Tibial nerve (tissue), 3 donors: ENCODE results near the gene TTN.

Experiments used
- CTCF ChIP-seq, 5 experiments: fragments of 200-600 bp in 3 of 5; fragments of 450-650 bp in 2 of 5; sonication (generic) in 3 of 5; IDR thresholded peaks; one replicate each; pipeline ENCODE4 v1.5.1; 2016 to 2019; ENCODE audit warnings: antibody characterized with exemption in 5 of 5, mild to moderate bottlenecking in 3 of 5, moderate library complexity in 2 of 5
- POLR2A ChIP-seq, 2 donors: fragments of 450-650 bp; IDR thresholded peaks; one replicate each; pipeline ENCODE4 v1.6.1; 2017; ENCODE audit warnings: antibody characterized with exemption in 2 of 2, mild to moderate bottlenecking in 2 of 2, moderate library complexity in 2 of 2

GRCh38 chr2:178825183-178825582 lies 18.0 kb upstream of the TTN start:
- no peak for TF ChIP-seq CTCF (IDR thresholded peaks at IDR 0.05)
- no peak for TF ChIP-seq POLR2A (IDR thresholded peaks at IDR 0.05)
